Stimulated activated effector memory CD8-positive, alpha-beta T cell treated with anti-CD3 and anti-CD28 coated beads, Interleukin-12 subunit alpha, Interleukin-12 subunit beta, amount 100 ng/mL, for 72 hours (primary cell): ENCODE results near the gene HYAL1.

Experiments used
- ATAC-seq: fragments of 150-1000 bp; cut with Tn5 transposase; 2 replicates; pipeline ENCODE4 v1.10.0; 2021
- DNase-seq, 2 donors: peaks; one replicate each; pipeline ENCODE4 v3.0.0; 2021 to 2022; ENCODE audit warnings: low spot score in 2 of 2
- H3K27ac Mint-ChIP-seq: one replicate; pipeline ENCODE4 v1.8.0; 2022; ENCODE audit warnings: mild to moderate bottlenecking, mixed read lengths
- H3K36me3 Mint-ChIP-seq: one replicate; pipeline ENCODE4 v1.8.0; 2022; ENCODE audit warnings: mild to moderate bottlenecking, mixed read lengths
- H3K4me1 Mint-ChIP-seq: one replicate; pipeline ENCODE4 v1.8.0; 2022; ENCODE audit warnings: mixed read lengths
- H3K4me3 Mint-ChIP-seq: one replicate; pipeline ENCODE4 v1.8.0; 2022; ENCODE audit warnings: mild to moderate bottlenecking, mixed read lengths
- H3K9me3 Mint-ChIP-seq: one replicate; pipeline ENCODE4 v1.8.0; 2022; ENCODE audit warnings: mixed read lengths

HYAL1 gene

GRCh38 chr3:50340147-50340447, 36.7 kb upstream of the HYAL1 start:
- ATAC-seq (no peak), DNase-seq (no peak)
- H3K4me3 Mint-ChIP-seq = peak overlapping the region; percentile 93
- H3K36me3 Mint-ChIP-seq = peaks cover 54% of the 10 kb centered on the region
- H3K4me1 Mint-ChIP-seq = peaks cover 64% of the 10 kb centered on the region
- H3K9me3 Mint-ChIP-seq = no peaks in the 10 kb centered on the region
- H3K27ac Mint-ChIP-seq = peak overlapping the region; percentile 96

- DNase-seq (peak in 1 of 2 donors; percentile 60), ATAC-seq (no peak)
- peaks cover 59% of the 10 kb centered on the region for H3K36me3 Mint-ChIP-seq
- H3K4me3 Mint-ChIP-seq = peak overlapping the region; percentile 93
- H3K27ac Mint-ChIP-seq = peak overlapping the region; percentile 96
- H3K4me1 Mint-ChIP-seq = peaks cover 67% of the 10 kb centered on the region
- H3K9me3 Mint-ChIP-seq = no peaks in the 10 kb centered on the region
These were observed 36.2 kb upstream of the HYAL1 start for GRCh38 chr3:50339485-50340146.

- no peaks in the 10 kb centered on the region for H3K9me3 Mint-ChIP-seq
- peaks cover 72% of the 10 kb centered on the region for H3K4me1 Mint-ChIP-seq
- H3K4me3 Mint-ChIP-seq = peak overlapping the region; percentile 93
- no peak for ATAC-seq
- peaks cover 65% of the 10 kb centered on the region for H3K36me3 Mint-ChIP-seq
- peak overlapping the region; percentile 96 for H3K27ac Mint-ChIP-seq
- DNase-seq = no peak
These were observed 35.6 kb upstream of the HYAL1 start for GRCh38 chr3:50338965-50339364.

- ATAC-seq (peak; percentile 82), DNase-seq (peak; percentile 85 to 98)
- H3K4me1 Mint-ChIP-seq = peaks cover 62% of the 10 kb centered on the region
- H3K36me3 Mint-ChIP-seq = peaks cover 82% of the 10 kb centered on the region
- H3K4me3 Mint-ChIP-seq = peak overlapping the region; percentile 93
- H3K27ac Mint-ChIP-seq = peak overlapping the region; percentile 96
- no peaks in the 10 kb centered on the region for H3K9me3 Mint-ChIP-seq
These were observed 33.9 kb upstream of the HYAL1 start for GRCh38 chr3:50337175-50337861.

- H3K9me3 Mint-ChIP-seq = no peaks in the 10 kb centered on the region
- H3K4me3 Mint-ChIP-seq = peak overlapping the region; percentile 93
- peaks cover 89% of the 10 kb centered on the region for H3K36me3 Mint-ChIP-seq
- peaks cover 59% of the 10 kb centered on the region for H3K4me1 Mint-ChIP-seq
- ATAC-seq (peak; percentile 59), DNase-seq (no peak)
- peak overlapping the region; percentile 96 for H3K27ac Mint-ChIP-seq
These were observed 33.2 kb upstream of the HYAL1 start for GRCh38 chr3:50336452-50337174.

GRCh38 chr3:50334339-50335075, 31.1 kb upstream of the HYAL1 start:
- ATAC-seq = no peak
- H3K4me1 Mint-ChIP-seq = peaks cover 50% of the 10 kb centered on the region
- H3K27ac Mint-ChIP-seq = peak overlapping the region; percentile 96
- H3K36me3 Mint-ChIP-seq = peaks cover 100% of the 10 kb centered on the region
- DNase-seq = no peak
- H3K9me3 Mint-ChIP-seq = no peaks in the 10 kb centered on the region
- peak overlapping the region; percentile 93 for H3K4me3 Mint-ChIP-seq

- Mint-ChIP-seq H3K4me1 (peaks cover 43% of the 10 kb centered on the region), H3K27ac (peak overlapping the region; percentile 96), H3K4me3 (peak overlapping the region; percentile 93), H3K36me3 (peaks cover 100% of the 10 kb centered on the region), H3K9me3 (no peaks in the 10 kb centered on the region)
- DNase-seq (no peak), ATAC-seq (no peak)
These were observed 30.5 kb upstream of the HYAL1 start for GRCh38 chr3:50333744-50334328.

- H3K9me3 Mint-ChIP-seq = no peaks in the 10 kb centered on the region
- H3K4me1 Mint-ChIP-seq = peaks cover 41% of the 10 kb centered on the region
- DNase-seq (no peak), ATAC-seq (no peak)
- H3K27ac Mint-ChIP-seq = no peak overlapping the region
- H3K4me3 Mint-ChIP-seq = no peak overlapping the region
- peaks cover 93% of the 10 kb centered on the region for H3K36me3 Mint-ChIP-seq
These were observed 28.1 kb upstream of the HYAL1 start for GRCh38 chr3:50331364-50331907.

GRCh38 chr3:50330330-50330729, 27.0 kb upstream of the HYAL1 start:
- H3K27ac Mint-ChIP-seq = peak overlapping the region; percentile 37
- peaks cover 91% of the 10 kb centered on the region for H3K36me3 Mint-ChIP-seq
- H3K9me3 Mint-ChIP-seq = no peaks in the 10 kb centered on the region
- ATAC-seq (no peak), DNase-seq (no peak)
- no peak overlapping the region for H3K4me3 Mint-ChIP-seq
- H3K4me1 Mint-ChIP-seq = peaks cover 35% of the 10 kb centered on the region

- peak within 1 kb of the TSS; percentile 80 for H3K4me3 Mint-ChIP-seq
- H3K36me3 Mint-ChIP-seq = peaks cover 77% of the 10 kb centered on the region
- DNase-seq = peak; percentile 82 to 95
- H3K9me3 Mint-ChIP-seq = no peaks in the 10 kb centered on the region
- H3K4me1 Mint-ChIP-seq = peaks cover 24% of the 10 kb centered on the region
- peak; percentile 92 for ATAC-seq
- peak within 1 kb of the TSS; percentile 88 for H3K27ac Mint-ChIP-seq
These were observed 24.7 kb upstream of the HYAL1 start, which contains the start of gene TUSC2 for GRCh38 chr3:50327943-50328691. TUSC2 (minus strand) TSS chr3:50328223; CDS start chr3:50328099, 124 bp downstream.

GRCh38 chr3:50327129-50327528, 23.8 kb upstream of the HYAL1 start:
- Mint-ChIP-seq H3K9me3 (no peaks in the 10 kb centered on the region), H3K36me3 (peaks cover 67% of the 10 kb centered on the region), H3K4me1 (peaks cover 30% of the 10 kb centered on the region), H3K4me3 (peak overlapping the region; percentile 80), H3K27ac (peak overlapping the region; percentile 88)
- ATAC-seq = no peak
- no peak for DNase-seq

- DNase-seq (no peak), ATAC-seq (no peak)
- Mint-ChIP-seq H3K9me3 (no peaks in the 10 kb centered on the region), H3K36me3 (peaks cover 57% of the 10 kb centered on the region), H3K4me3 (peak overlapping the region; percentile 80), H3K4me1 (peaks cover 30% of the 10 kb centered on the region), H3K27ac (no peak overlapping the region)
These were observed 22.8 kb upstream of the HYAL1 start for GRCh38 chr3:50326182-50326541.

- peak overlapping the region; percentile 91 for H3K27ac Mint-ChIP-seq
- peaks cover 52% of the 10 kb centered on the region for H3K36me3 Mint-ChIP-seq
- ATAC-seq = no peak
- no peak overlapping the region for H3K4me3 Mint-ChIP-seq
- H3K4me1 Mint-ChIP-seq = peaks cover 31% of the 10 kb centered on the region
- no peaks in the 10 kb centered on the region for H3K9me3 Mint-ChIP-seq
- no peak for DNase-seq
These were observed 22.3 kb upstream of the HYAL1 start for GRCh38 chr3:50325497-50326181.

- peaks cover 46% of the 10 kb centered on the region for H3K36me3 Mint-ChIP-seq
- H3K27ac Mint-ChIP-seq = peak overlapping the region; percentile 91
- no peak overlapping the region for H3K4me3 Mint-ChIP-seq
- peaks cover 37% of the 10 kb centered on the region for H3K4me1 Mint-ChIP-seq
- DNase-seq (no peak), ATAC-seq (no peak)
- no peaks in the 10 kb centered on the region for H3K9me3 Mint-ChIP-seq
These were observed 21.7 kb upstream of the HYAL1 start for GRCh38 chr3:50325113-50325480.
